Left lung (tissue), 10 donors: Measurements from ENCODE around the gene UBALD2. TPM values are rescaled to one million over a fixed set of nuclear protein-coding genes. Genes with fewer than 3 reads are reported as not detected.

ENCODE experiments used
- ATAC-seq: fragments of 200-7000 bp; cut with Tn5 transposase; one replicate; pipeline ENCODE4 v1.9.1; 2020; ENCODE audit warnings: moderate library complexity
- DNase-seq, 4 donors: peaks; one replicate each; pipeline ENCODE4 v3.0.0-alpha.2; 2013 to 2020
- H3K27ac ChIP-seq, 2 donors: fragments of 200-600 bp; sonication (generic) in 1 of 2; one replicate each; pipeline versions ENCODE4 v1.5.0 to v1.8.0; 2020 to 2021
- H3K27me3 ChIP-seq, 2 donors: fragments of 200-600 bp; sonication (generic) in 1 of 2; one replicate each; pipeline versions ENCODE4 v1.5.0 to v1.8.0; 2020 to 2021
- H3K36me3 ChIP-seq, 2 donors: fragments of 200-600 bp; sonication (generic) in 1 of 2; one replicate each; pipeline versions ENCODE4 v1.5.0 to v1.8.0; 2020 to 2021
- H3K4me1 ChIP-seq, 2 donors: fragments of 200-600 bp; one replicate each; pipeline ENCODE4 v1.8.0; 2021
- H3K4me3 ChIP-seq, 2 donors: fragments of 200-600 bp; sonication (generic) in 1 of 2; one replicate each; pipeline versions ENCODE4 v1.5.0 to v1.8.0; 2020 to 2021; ENCODE audit warnings: mild to moderate bottlenecking in 1 of 2
- H3K9me3 ChIP-seq, 2 donors: fragments of 200-600 bp; sonication (generic) in 1 of 2; one replicate each; pipeline versions ENCODE4 v1.5.0 to v1.8.0; 2020 to 2021
- CTCF ChIP-seq, 2 donors: fragments of 200-600 bp; sonication (generic) in 1 of 2; IDR thresholded peaks; one replicate each; pipeline versions ENCODE4 v1.5.0 to v1.8.0; 2021; ENCODE audit warnings: antibody characterized with exemption in 2 of 2
- intact Hi-C, 2 donors: fragments of 100-400 bp; cut with DNase I; formaldehyde crosslinking; loops; one replicate each; pipeline versions ENCODE4 v1.11.2 to v1.14.2; 2022
- polyA plus RNA-seq, 6 donors: library from polyadenylated mRNA; unstranded; fragments of 120-200 nt; gene quantifications; one replicate each; pipeline ENCODE4 v1.2.1, GENCODE V29; 2013; ENCODE audit not compliant: insufficient read length in 6 of 6
- total RNA-seq, 2 donors: library from RNA; stranded (reverse); fragmentation: NEBNext Ultra II Directional; extraction: Animal tissue kit (Norgen Biotek cat#: 25700); gene quantifications; one replicate each; pipeline ENCODE4 v1.2.1, GENCODE V29; 2021
- donor health status: DM: no; HTN: yes; CAD: no.
- donor health status: DM: no; HTN: no; CAD: no.

Gene UBALD2
- total and polyA plus RNA-seq, 8 donors, result 16.7 to 52.7 (median 32.0) TPM

GRCh38 chr17:76275382-76276068 is 10.4 kb downstream of the UBALD2 start:
- H3K27ac ChIP-seq, result no peak overlapping the region
- DNase-seq (no peak), ATAC-seq (no peak)
- peaks cover 15 to 52% of the 10 kb centered on the region in 2 donors for H3K4me1 ChIP-seq
- TF ChIP-seq CTCF (IDR thresholded peaks at IDR 0.05), result no peak
- peaks cover 0 to 5% of the 10 kb centered on the region in 2 donors for H3K36me3 ChIP-seq
- H3K9me3 ChIP-seq, result no peaks in the 10 kb centered on the region
- no peaks in the 10 kb centered on the region for H3K27me3 ChIP-seq
- intact Hi-C loops, result no loop called here
- no peak overlapping the region for H3K4me3 ChIP-seq

- no peak for TF ChIP-seq CTCF (IDR thresholded peaks at IDR 0.05)
- Histone ChIP-seq H3K4me3 (no peak overlapping the region), H3K9me3 (no peaks in the 10 kb centered on the region), H3K4me1 (peaks cover 15 to 46% of the 10 kb centered on the region in 2 donors), H3K36me3 (peaks cover 0 to under 1% of the 10 kb centered on the region in 2 donors), H3K27me3 (no peaks in the 10 kb centered on the region), H3K27ac (no peak overlapping the region)
- DNase-seq (no peak), ATAC-seq (no peak)
- intact Hi-C loops, result no loop called here
Observed at GRCh38 chr17:76276069-76276431, 10.9 kb downstream of the UBALD2 start.

GRCh38 chr17:76276461-76277299 is 11.5 kb downstream of the UBALD2 start:
- intact Hi-C loops, result no loop called here
- Histone ChIP-seq H3K27ac (no peak overlapping the region), H3K27me3 (no peaks in the 10 kb centered on the region), H3K4me3 (no peak overlapping the region), H3K36me3 (no peaks in the 10 kb centered on the region), H3K9me3 (no peaks in the 10 kb centered on the region), H3K4me1 (peaks cover 11 to 40% of the 10 kb centered on the region in 2 donors)
- TF ChIP-seq CTCF (IDR thresholded peaks at IDR 0.05), result no peak
- no peak for DNase-seq
- ATAC-seq, result no peak

- Histone ChIP-seq H3K9me3 (no peaks in the 10 kb centered on the region), H3K27ac (no peak overlapping the region), H3K4me1 (peaks cover 2 to 31% of the 10 kb centered on the region in 2 donors), H3K27me3 (no peaks in the 10 kb centered on the region), H3K4me3 (no peak overlapping the region), H3K36me3 (no peaks in the 10 kb centered on the region)
- DNase-seq (no peak), ATAC-seq (no peak)
- intact Hi-C loops, result no loop called here
- no peak for TF ChIP-seq CTCF (IDR thresholded peaks at IDR 0.05)
Observed at GRCh38 chr17:76277300-76278267, 12.4 kb downstream of the UBALD2 start.
